ENCODE data around the gene MRPL23.

The MRPL23 gene

GRCh38 chr11:1947592-1948237, 583 bp downstream of the MRPL23 start:
- in situ Hi-C loops (cut with MboI; ENCODE audit: low pct_unique_long_range_greater_than_20kb, low sequenced_read_pairs, unreplicated experiment): no loop called here
- no peak for TF ChIP-seq CTCF (IDR thresholded peaks at IDR 0.05; ENCODE audit: extremely low read depth, insufficient read depth, missing control alignments)
- DNase-seq (ENCODE audit: low spot score): no peak

DNA sequence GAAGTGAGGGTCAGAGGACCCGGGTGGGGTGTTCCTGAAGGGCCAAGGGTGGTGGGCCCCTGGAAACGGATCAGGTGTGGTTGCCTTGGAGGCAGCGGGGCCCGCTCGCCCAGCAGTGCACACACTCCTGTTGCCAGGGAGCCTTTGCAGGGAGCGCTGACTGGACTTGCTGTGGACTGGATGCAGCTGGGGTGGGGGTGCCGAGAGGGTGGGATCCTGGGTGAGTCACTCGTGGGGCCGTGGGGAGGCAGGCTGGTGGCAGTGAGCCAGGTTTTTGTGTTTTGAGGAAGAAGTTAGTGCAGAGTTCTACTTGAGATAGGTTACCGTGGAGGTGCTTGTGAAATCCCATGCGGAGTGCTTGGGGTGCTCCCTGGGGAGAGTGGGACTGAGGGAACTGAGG, 1.3 kb downstream of the MRPL23 start:
- TF ChIP-seq CTCF (IDR thresholded peaks at IDR 0.05; ENCODE audit: extremely low read depth, insufficient read depth, missing control alignments): no peak
- DNase-seq (ENCODE audit: low spot score): no peak
- in situ Hi-C loops (cut with MboI; ENCODE audit: low pct_unique_long_range_greater_than_20kb, low sequenced_read_pairs, unreplicated experiment): no loop called here

DNA sequence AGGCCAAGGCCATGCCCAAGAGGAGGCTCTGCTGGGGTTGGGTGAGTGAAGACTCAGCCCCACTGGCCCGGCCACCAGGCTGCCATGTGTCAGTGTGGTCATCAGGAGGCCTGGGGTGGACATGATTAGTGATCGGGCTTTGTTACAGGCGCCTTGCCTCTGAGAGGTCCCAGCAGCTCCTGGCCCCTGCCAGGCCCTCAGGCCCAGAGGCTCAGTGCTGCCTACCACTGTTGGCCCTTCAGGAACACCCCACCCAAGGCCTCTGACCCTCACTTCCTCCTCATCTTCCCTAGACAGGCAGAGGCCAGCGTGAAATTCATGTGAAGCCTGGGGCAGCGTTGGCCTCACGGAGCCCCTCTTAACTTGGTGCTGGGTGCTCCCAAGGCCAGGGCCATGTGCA, 2.2 kb downstream of the MRPL23 start:
- in situ Hi-C loops (cut with MboI; ENCODE audit: low pct_unique_long_range_greater_than_20kb, low sequenced_read_pairs, unreplicated experiment): no loop called here
- no peak for TF ChIP-seq CTCF (IDR thresholded peaks at IDR 0.05; ENCODE audit: extremely low read depth, insufficient read depth, missing control alignments)
- DNase-seq (ENCODE audit: low spot score): no peak

- in situ Hi-C loops (cut with MboI; ENCODE audit: low pct_unique_long_range_greater_than_20kb, low sequenced_read_pairs, unreplicated experiment): no loop called here
- no peak for DNase-seq (ENCODE audit: low spot score)
- no peak for TF ChIP-seq CTCF (IDR thresholded peaks at IDR 0.05; ENCODE audit: extremely low read depth, insufficient read depth, missing control alignments)
Measured at GRCh38 chr11:1949922-1950321, 2.8 kb downstream of the MRPL23 start.

DNA sequence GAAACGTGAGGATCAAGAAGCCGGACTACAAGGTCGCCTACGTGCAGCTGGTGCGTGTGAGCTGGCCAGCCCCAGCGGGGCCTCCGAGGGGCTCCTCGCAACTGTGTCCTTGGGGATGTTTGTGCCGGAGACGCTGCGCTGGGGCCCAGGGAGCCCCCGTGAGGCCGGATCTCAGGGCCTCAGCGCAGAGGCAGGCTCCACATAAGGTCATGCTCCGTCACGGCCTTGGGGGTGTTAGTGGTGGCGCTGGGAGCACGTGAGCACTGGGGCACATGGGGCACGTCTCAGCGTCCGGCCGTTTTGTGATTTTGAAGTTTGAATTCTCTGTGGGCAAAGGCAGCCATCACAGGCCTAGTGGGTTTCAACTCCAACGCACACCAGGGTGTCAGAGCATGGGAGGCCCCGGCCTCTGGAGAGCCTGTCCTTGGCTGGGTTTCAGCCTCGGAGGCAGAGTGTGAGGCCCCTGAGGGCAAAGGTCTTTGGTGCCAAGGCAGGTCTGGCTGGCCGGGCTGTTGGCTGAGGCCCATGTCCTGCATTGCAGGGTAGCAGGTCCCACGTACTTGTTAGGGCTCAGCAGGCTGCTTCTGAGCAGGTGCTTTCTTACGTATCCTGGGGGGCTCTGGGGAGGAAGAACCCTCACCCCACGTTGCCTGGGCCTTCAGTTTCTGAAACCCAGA, 5.8 kb downstream of the MRPL23 start:
- in situ Hi-C loops (cut with MboI; ENCODE audit: low pct_unique_long_range_greater_than_20kb, low sequenced_read_pairs, unreplicated experiment): no loop called here
- no peak for TF ChIP-seq CTCF (IDR thresholded peaks at IDR 0.05; ENCODE audit: extremely low read depth, insufficient read depth, missing control alignments)
- DNase-seq (ENCODE audit: low spot score): no peak

DNA sequence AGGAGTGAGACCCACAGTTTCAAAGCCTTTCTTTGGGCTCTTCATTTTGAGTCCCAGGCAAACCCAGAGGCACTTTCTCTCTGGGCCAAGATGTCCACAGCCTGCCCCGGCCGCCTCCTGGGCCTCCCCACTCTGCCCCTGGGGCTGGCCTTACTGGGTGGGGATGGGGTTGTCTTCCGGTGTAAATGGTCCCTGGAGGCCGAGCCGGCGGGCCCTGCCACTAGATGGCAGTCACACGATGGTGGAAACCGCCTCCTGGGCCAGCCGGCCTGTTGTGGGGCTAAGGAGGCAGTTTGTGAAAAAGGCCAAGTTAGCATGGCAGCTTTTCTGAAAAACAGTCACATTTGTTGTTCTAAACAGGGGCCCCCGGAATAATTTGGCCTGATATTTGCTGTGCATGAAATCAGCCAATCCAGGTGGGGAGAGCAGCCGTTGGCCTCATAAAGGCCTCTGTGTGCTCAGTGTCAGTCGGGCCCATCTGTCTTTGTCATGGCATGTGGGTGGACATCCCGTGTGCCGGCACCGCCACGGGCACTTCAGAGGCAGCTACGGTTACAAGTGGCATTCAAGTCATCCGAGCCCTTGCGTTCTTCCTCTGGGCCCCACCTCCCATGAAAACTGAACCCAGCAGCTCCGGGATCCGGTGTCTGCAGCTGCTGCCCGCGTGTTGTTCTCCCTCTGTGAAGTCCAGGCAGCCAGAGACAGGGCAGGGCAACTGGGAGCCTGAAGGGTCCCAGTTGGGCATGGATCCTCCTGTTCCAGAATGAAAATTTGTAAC, 6.5 kb downstream of the MRPL23 start:
- DNase-seq (ENCODE audit: low spot score): no peak
- in situ Hi-C loops (cut with MboI; ENCODE audit: low pct_unique_long_range_greater_than_20kb, low sequenced_read_pairs, unreplicated experiment): no loop called here

More for the DNA sequence above, 6.5 kb downstream of the MRPL23 start:
- peak; percentile 23 for TF ChIP-seq CTCF (IDR thresholded peaks at IDR 0.05; ENCODE audit: extremely low read depth, insufficient read depth, missing control alignments)
